C4-2B (cell line): ENCODE data around the gene KANSL2.

Experiments
- CTCF ChIP-seq: fragments of 450-650 bp; conservative IDR thresholded peaks from 2 replicates; pipeline ENCODE4 v1.5.1; 2017; ENCODE audit warnings: mild to moderate bottlenecking
- ZFX ChIP-seq: fragments of 450-650 bp; IDR thresholded peaks from 2 replicates; pipeline ENCODE4 v1.6.1; 2017

- TF ChIP-seq CTCF (no peak), ZFX (no peak)
Observed at GRCh38 chr12:48631071-48631470, 51.0 kb downstream of the KANSL2 start.
